HCT116 (cell line): Measurements from ENCODE around the gene MPV17L2. TPM values are rescaled to one million over a fixed set of nuclear protein-coding genes. Genes with fewer than 3 reads are reported as not detected.

ENCODE experiments used
- ATAC-seq: fragments of 200-7000 bp; cut with Tn5 transposase; 2 replicates; pipeline ENCODE4 v1.9.1; 2020; ENCODE audit warnings: mild to moderate bottlenecking, moderate library complexity
- BruUV-seq: library from RNA; stranded (reverse); fragments of 400-500 nt; replicated peaks from 2 replicates; lab custom pipeline; 2021; lab: Mats Ljungman, UMichigan
- CTCF ChIA-PET: fragments of 300-600 bp; sonication (Branson Sonifier 250); formaldehyde crosslinking; loops from one replicate; lab custom pipeline; 2021; ENCODE audit warnings: antibody characterized with exemption; lab: Charles Lee
- POLR2A ChIA-PET: fragments of 300-600, 350-600 bp; sonication (Branson Sonifier 250); formaldehyde crosslinking; loops from one replicate; lab custom pipeline; 2021; ENCODE audit warnings: antibody characterized with exemption; lab: Charles Lee
- RAD21 ChIA-PET, 2 experiments: fragments of 300-600 bp; sonication (Branson Sonifier 250); formaldehyde crosslinking; loops; one replicate each; lab custom pipeline; 2023; ENCODE audit warnings: low total read pairs in 2 of 2; ENCODE audit not compliant: uncharacterized antibody in 2 of 2, unreplicated experiment in 2 of 2, low non-redundant PET in 1 of 2; lab: Charles Lee
- DNase-seq: peaks from one replicate; pipeline ENCODE4 v3.0.0-alpha.2; 2010; ENCODE audit warnings: low read depth, low spot score
- H2AFZ ChIP-seq: fragments of 200-600 bp; shearing (Covaris generic), sonication (generic); 2 replicates; pipeline ENCODE4 v1.6.1; 2017; ENCODE audit warnings: low read depth, mixed run types, mixed read lengths, antibody characterized with exemption, low read length; ENCODE audit not compliant: poor library complexity, severe bottlenecking
- H3K27ac ChIP-seq: 2 replicates; pipeline ENCODE4 v1.5.1; 2012; ENCODE audit warnings: low read depth, low read length
- H3K27me3 ChIP-seq: fragments of 200-600 bp; sonication (generic); 2 replicates; pipeline ENCODE4 v1.6.1; 2016; ENCODE audit warnings: mixed run types, low read length, mixed read lengths; ENCODE audit not compliant: insufficient read depth
- H3K36me3 ChIP-seq, 2 experiments: fragments of 200-500 bp in 1 of 2; fragments of 200-600 bp in 1 of 2; sonication (Bioruptor generic) in 1 of 2; sonication (generic) in 1 of 2; 2 replicates each; pipeline versions ENCODE4 v1.5.1 to v1.6.1; 2014 to 2016; ENCODE audit warnings: low read length in 2 of 2, inconsistent platforms in 1 of 2, mixed read lengths in 1 of 2, mixed run types in 1 of 2; ENCODE audit not compliant: insufficient read depth in 2 of 2, control insufficient read depth in 1 of 2
- H3K4me1 ChIP-seq, 2 experiments: fragments of 200-600 bp in 1 of 2; sonication (generic) in 1 of 2; 2 replicates each; pipeline versions ENCODE4 v1.5.1 to v1.6.1; 2012 to 2017; ENCODE audit warnings: low read length in 2 of 2, inconsistent platforms in 1 of 2, mild to moderate bottlenecking in 1 of 2, mixed read lengths in 1 of 2, mixed run types in 1 of 2, moderate library complexity in 1 of 2; ENCODE audit not compliant: insufficient read depth in 2 of 2, control insufficient read depth in 1 of 2
- H3K4me2 ChIP-seq: fragments of 200-600 bp; sonication (generic); 2 replicates; pipeline ENCODE4 v1.6.1; 2017; ENCODE audit warnings: mixed run types, low read length, mixed read lengths
- H3K4me3 ChIP-seq, 2 experiments: fragments of 200-600 bp in 1 of 2; sonication (generic) in 1 of 2; replicated peaks in 1 of 2; 2 replicates each; pipeline ENCODE4 v1.5.1; 2011 to 2016; ENCODE audit warnings: low read length in 2 of 2, control low read depth in 1 of 2, low read depth in 1 of 2, mild to moderate bottlenecking in 1 of 2, mixed read lengths in 1 of 2, mixed run types in 1 of 2
- H3K79me2 ChIP-seq: fragments of 200-600 bp; sonication (generic); 2 replicates; pipeline ENCODE4 v1.6.1; 2017; ENCODE audit warnings: mild to moderate bottlenecking, mixed run types, low read length, moderate library complexity, mixed read lengths; ENCODE audit not compliant: insufficient read depth
- H3K9ac ChIP-seq: fragments of 200-600 bp; sonication (generic); 2 replicates; pipeline ENCODE4 v1.6.1; 2016; ENCODE audit warnings: low read length, mixed read lengths
- H3K9me2 ChIP-seq: fragments of 200-600 bp; sonication (generic), shearing (Covaris generic); 2 replicates; pipeline ENCODE4 v1.6.1; 2017; ENCODE audit warnings: mixed run types, mild to moderate bottlenecking, moderate library complexity; ENCODE audit not compliant: insufficient read depth
- H3K9me3 ChIP-seq, 2 experiments: fragments of 200-500 bp in 1 of 2; fragments of 200-600 bp in 1 of 2; sonication (Bioruptor generic) in 1 of 2; sonication (generic) in 1 of 2; 2 replicates each; pipeline ENCODE4 v1.6.1; 2014 to 2017; ENCODE audit warnings: low read length in 2 of 2, mixed read lengths in 2 of 2, inconsistent platforms in 1 of 2, low read depth in 1 of 2, mild to moderate bottlenecking in 1 of 2, mixed run types in 1 of 2, moderate library complexity in 1 of 2; ENCODE audit not compliant: control insufficient read depth in 1 of 2, insufficient read depth in 1 of 2
- H4K20me1 ChIP-seq: fragments of 200-600 bp; sonication (generic), shearing (Covaris generic); 2 replicates; pipeline ENCODE4 v1.6.1; 2017; ENCODE audit warnings: mixed run types, mild to moderate bottlenecking, moderate library complexity; ENCODE audit not compliant: insufficient read depth
- ATF3 ChIP-seq: IDR thresholded peaks from 2 replicates; pipeline ENCODE4 v1.6.1; 2012
- EZH2 ChIP-seq: fragments of 200-600 bp; sonication (generic); IDR thresholded peaks from 2 replicates; pipeline ENCODE4 v1.6.1; 2017; ENCODE audit warnings: antibody characterized with exemption, mixed run types
- RAD21 ChIP-seq: IDR thresholded peaks from 2 replicates; pipeline ENCODE4 v1.6.1; 2012; ENCODE audit warnings: low read depth, mild to moderate bottlenecking
- TCF7L2 ChIP-seq: IDR thresholded peaks from 2 replicates; pipeline ENCODE4 v1.7.0; 2011; ENCODE audit warnings: borderline replicate concordance, inconsistent platforms; ENCODE audit not compliant: insufficient read depth, insufficient read length; ENCODE audit errors: extremely low read depth
- ZFX ChIP-seq: fragments of 450-650 bp; IDR thresholded peaks from 2 replicates; pipeline ENCODE4 v1.6.1; 2017
- intact Hi-C: fragments of 100-400 bp; cut with micrococcal nuclease; formaldehyde crosslinking; loops from 2 replicates; pipeline ENCODE4 v1.10.0; 2022
- total RNA-seq: library from RNA; stranded (reverse); gene quantifications from one replicate; pipeline ENCODE4 v1.2.1, GENCODE V29; 2021; ENCODE audit not compliant: unreplicated experiment

Gene MPV17L2
- total RNA-seq, 1 experiment from 2014 or later: 18.7 TPM

- ChIA-PET CTCF (interaction anchor here (1.1 to 1.2 kb wide), 2 partner anchors 57 to 173 kb away, joined by 3 read pairs; no protein-coding TSS in a partner anchor), POLR2A (interaction anchor here (1.1 kb wide), 1 partner anchor 22 kb away, joined by 4 read pairs; the partner anchor contains the start of gene MPV17L2), RAD21 (no interaction called here)
- H3K36me3 ChIP-seq: peaks cover 9 to 17% of the 10 kb centered on the region in 2 experiments; a peak in 3 of 4 replicates
- no peak for TF ChIP-seq ATF3
- TF ChIP-seq TCF7L2: peak; percentile 9
- no peak overlapping the region for H3K27ac ChIP-seq
- ATAC-seq: no peak
- H3K9me2 ChIP-seq: no peaks in the 10 kb centered on the region
- no peak overlapping the region for H3K9ac ChIP-seq
- intact Hi-C loops: no loop called here
- peaks cover 11 to 20% of the 10 kb centered on the region in 2 experiments for H3K4me1 ChIP-seq
- H3K4me3 ChIP-seq: no peak overlapping the region
- H4K20me1 ChIP-seq: no peaks in the 10 kb centered on the region
- no peak for DNase-seq
- no peak overlapping the region for H2AFZ ChIP-seq
- peaks cover 10% of the 10 kb centered on the region; the same call in 1 of the 2 replicates for H3K79me2 ChIP-seq
- BruUV-seq: no TSS peak
- H3K9me3 ChIP-seq: no peaks in the 10 kb centered on the region
- no peaks in the 10 kb centered on the region for H3K27me3 ChIP-seq
- H3K4me2 ChIP-seq: no peak overlapping the region
Measured at GRCh38 chr19:18170714-18171255, 22.2 kb upstream of the MPV17L2 start.

GRCh38 chr19:18171605-18172327 lies 21.3 kb upstream of the MPV17L2 start:
- BruUV-seq: no TSS peak
- H3K9me3 ChIP-seq: no peaks in the 10 kb centered on the region
- intact Hi-C loops: no loop called here
- CTCF ChIA-PET: no interaction called here
- TF ChIP-seq ATF3 (no peak), EZH2 (no peak), ZFX (no peak), RAD21 (no peak)
- TF ChIP-seq, all 23 proteins: peak for 0
- ChIA-PET POLR2A (no interaction called here), RAD21 (interaction anchor here in 1 of 2 experiments (0.6 kb wide), 1 partner anchor 74 kb away, joined by 3 read pairs; no protein-coding TSS in a partner anchor)
- no peak for DNase-seq
- peaks cover 6 to 19% of the 10 kb centered on the region in 2 experiments; a peak in 3 of 4 replicates for H3K36me3 ChIP-seq
- no peak overlapping the region for H3K4me2 ChIP-seq
- H3K9me2 ChIP-seq: no peaks in the 10 kb centered on the region
- H3K27ac ChIP-seq: no peak overlapping the region
- ATAC-seq: no peak
- H4K20me1 ChIP-seq: no peaks in the 10 kb centered on the region
- no peaks in the 10 kb centered on the region for H3K27me3 ChIP-seq
- peaks cover 11 to 20% of the 10 kb centered on the region in 2 experiments for H3K4me1 ChIP-seq
- H3K79me2 ChIP-seq: peaks cover 10% of the 10 kb centered on the region; the same call in 1 of the 2 replicates
- no peak overlapping the region for H2AFZ ChIP-seq
- H3K9ac ChIP-seq: no peak overlapping the region
- no peak overlapping the region for H3K4me3 ChIP-seq
